Umbilical cord (tissue), 2 donors: ENCODE data around the gene RBFA. TPM values are rescaled to one million over a fixed set of nuclear protein-coding genes. Genes with fewer than 3 reads are reported as not detected.
"Not testable (repeated sequence)": the region's sequence is repeated elsewhere in the genome, so short reads cannot be mapped to it uniquely, and the experiment has no call there.

ENCODE experiments used
- DNase-seq: peaks from one replicate; pipeline ENCODE4 v3.0.0-alpha.2; 2015; ENCODE audit warnings: low spot score
- total RNA-seq: library from RNA; depleted of rRNA; stranded (reverse); fragments of >200 nt; gene quantifications from one replicate; pipeline ENCODE4 v1.2.3, GENCODE V29; 2014; ENCODE audit warnings: low replicate concordance; ENCODE audit not compliant: insufficient read depth

Gene RBFA
- total RNA-seq, result 27.4 TPM

- DNase-seq, result peak; percentile 99
These were observed at the start of gene RBFA for GRCh38 chr18:80034068-80034851. TSS of gene RBFA (plus strand) at chr18:80034434. CDS start at chr18:80034496, 62 bp downstream.

- DNase-seq, result no peak
These were observed 49.1 kb upstream of the RBFA start for GRCh38 chr18:79985172-79985571.

GRCh38 chr18:79986726-79987125 lies 47.5 kb upstream of the RBFA start:
- DNase-seq, result no peak

- peak; percentile 3 for DNase-seq
These were observed 46.7 kb upstream of the RBFA start for GRCh38 chr18:79987566-79987965.

- no peak for DNase-seq
These were observed 46.2 kb upstream of the RBFA start for GRCh38 chr18:79988071-79988450.

- peak; percentile 90 for DNase-seq
These were observed 45.6 kb upstream of the RBFA start, which contains the start of gene TXNL4A for GRCh38 chr18:79988451-79989194. TSS of gene TXNL4A (minus strand) at chr18:79988563. CDS start at chr18:79988392, 171 bp downstream.

- DNase-seq, result no peak
These were observed 45.1 kb upstream of the RBFA start for GRCh38 chr18:79989195-79989497.

GRCh38 chr18:79991494-79991893 lies 42.7 kb upstream of the RBFA start:
- no peak for DNase-seq

- not testable (repeated sequence) for DNase-seq
These were observed 34.5 kb upstream of the RBFA start for GRCh38 chr18:79999701-80000100.

GRCh38 chr18:80000877-80001276 lies 33.4 kb upstream of the RBFA start:
- DNase-seq, result no peak

GRCh38 chr18:80002468-80002867 lies 31.8 kb upstream of the RBFA start:
- no peak for DNase-seq

- DNase-seq, result no peak
These were observed 29.5 kb upstream of the RBFA start for GRCh38 chr18:80004600-80005342.

GRCh38 chr18:80006724-80007123 lies 27.5 kb upstream of the RBFA start:
- DNase-seq, result no peak

GRCh38 chr18:80009661-80010550 lies 24.3 kb upstream of the RBFA start:
- DNase-seq, result peak; percentile 20

- DNase-seq, result no peak
These were observed 23.7 kb upstream of the RBFA start for GRCh38 chr18:80010551-80010906.

GRCh38 chr18:80011496-80012137 lies 22.6 kb upstream of the RBFA start:
- DNase-seq, result not testable (repeated sequence)

GRCh38 chr18:80012714-80013113 lies 21.5 kb upstream of the RBFA start:
- DNase-seq, result no peak

GRCh38 chr18:80022613-80023012 lies 11.6 kb upstream of the RBFA start:
- DNase-seq, result no peak

GRCh38 chr18:80023173-80023572 lies 11.1 kb upstream of the RBFA start:
- DNase-seq, result no peak

- no peak for DNase-seq
These were observed 7.9 kb upstream of the RBFA start for GRCh38 chr18:80026363-80026762.

- not testable (repeated sequence) for DNase-seq
These were observed 6.5 kb upstream of the RBFA start for GRCh38 chr18:80027719-80028118.
